Bronchial epithelial cell (primary cell): ENCODE measurements around the gene TIPARP. TPM values are rescaled to one million over a fixed set of nuclear protein-coding genes. Genes with fewer than 3 reads are reported as not detected.
"Not testable (repeated sequence)": the region's sequence is repeated elsewhere in the genome, so short reads cannot be mapped to it uniquely, and the experiment has no call there.

Experiments
- DNase-seq: peaks from one replicate; pipeline ENCODE4 v3.0.0-alpha.2; 2010; ENCODE audit warnings: low read depth
- FAIRE-seq: peaks from 2 replicates; lab custom pipeline; 2011; peaks lifted over from hg19 to GRCh38; lab: Jason Lieb, UNC
- H3K27me3 ChIP-seq: 2 replicates; pipeline ENCODE4 v1.5.1; 2011; ENCODE audit warnings: low read length; ENCODE audit not compliant: control insufficient read depth, insufficient read depth
- H3K36me3 ChIP-seq: 2 replicates; pipeline ENCODE4 v1.5.1; 2011; ENCODE audit warnings: low read length; ENCODE audit not compliant: control insufficient read depth, insufficient read depth
- H3K4me3 ChIP-seq: 2 replicates; pipeline ENCODE4 v1.5.1; 2011; ENCODE audit warnings: mild to moderate bottlenecking, low read depth, low read length, control low read depth
- CTCF ChIP-seq: IDR thresholded peaks from 2 replicates; pipeline ENCODE4 v1.5.1; 2011; ENCODE audit warnings: mild to moderate bottlenecking, moderate library complexity, low read length, control low read depth, inconsistent platforms; ENCODE audit not compliant: insufficient read depth, severe bottlenecking
- total RNA-seq: library from RNA; depleted of rRNA; stranded (reverse); fragments of >200 nt; gene quantifications from 2 replicates; pipeline ENCODE4 v1.2.1, GENCODE V29; 2014

TIPARP gene
- total RNA-seq, 1 donor from 2014 or later: 110 TPM

- DNase-seq: no peak
- no peaks in the 10 kb centered on the region for H3K36me3 ChIP-seq
- H3K4me3 ChIP-seq: no peak overlapping the region
- H3K27me3 ChIP-seq: no peaks in the 10 kb centered on the region
- no peak for TF ChIP-seq CTCF
- FAIRE-seq: no peak
These were observed 61.1 kb downstream of the TIPARP start for GRCh38 chr3:156735471-156735870.

DNA sequence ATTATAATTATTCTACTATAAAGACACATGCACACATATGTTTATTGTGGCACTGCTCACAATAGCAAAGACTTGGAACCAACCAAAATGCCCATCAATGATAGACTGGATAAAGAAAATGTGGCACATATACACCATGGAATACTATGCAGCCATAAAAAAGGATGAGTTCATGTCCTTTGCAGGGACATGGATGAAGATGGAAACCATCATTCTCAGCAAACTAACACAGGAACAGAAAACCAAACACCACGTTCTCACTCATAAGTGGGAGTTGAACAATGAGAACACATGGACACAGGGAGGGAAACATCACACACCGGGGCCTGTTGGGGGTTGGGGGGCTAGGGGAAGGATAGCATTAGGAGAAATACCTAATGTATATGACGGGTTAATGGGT, 62.7 kb downstream of the TIPARP start:
- not testable (repeated sequence) for H3K4me3 ChIP-seq, H3K27me3 ChIP-seq, FAIRE-seq, H3K36me3 ChIP-seq, DNase-seq

DNA sequence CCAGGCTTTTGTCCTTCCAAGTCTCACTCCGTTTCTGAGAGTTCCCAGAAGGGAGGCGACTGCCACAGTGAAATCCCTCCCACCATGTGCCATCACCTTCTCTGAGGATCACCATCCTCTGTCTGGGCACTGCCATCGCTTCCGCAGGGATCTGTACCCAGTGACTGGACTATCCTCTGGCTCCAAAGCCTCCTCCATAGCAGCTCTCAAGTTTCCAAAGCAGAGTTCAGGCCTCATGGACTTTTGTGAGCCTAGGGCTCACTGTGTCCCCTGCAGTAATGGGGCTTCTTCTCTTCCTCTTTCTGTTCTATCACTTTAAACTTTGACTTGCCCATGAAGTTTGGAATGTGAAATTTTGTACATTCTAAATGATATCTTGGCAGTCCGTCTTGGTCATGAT, 63.9 kb downstream of the TIPARP start:
- TF ChIP-seq CTCF: no peak
- H3K27me3 ChIP-seq: no peaks in the 10 kb centered on the region
- FAIRE-seq: no peak

GRCh38 chr3:156739976-156740375, 65.6 kb downstream of the TIPARP start:
- H3K27me3 ChIP-seq: no peaks in the 10 kb centered on the region
- DNase-seq: no peak
- TF ChIP-seq CTCF: no peak
- H3K36me3 ChIP-seq: no peaks in the 10 kb centered on the region
- FAIRE-seq: no peak
- no peak overlapping the region for H3K4me3 ChIP-seq

More for the DNA sequence above, 63.9 kb downstream of the TIPARP start:
- Histone ChIP-seq H3K4me3 (no peak overlapping the region), H3K36me3 (no peaks in the 10 kb centered on the region)
- DNase-seq: no peak

- not testable (repeated sequence) for H3K4me3 ChIP-seq, FAIRE-seq, H3K36me3 ChIP-seq, H3K27me3 ChIP-seq, DNase-seq
These were observed 66.2 kb downstream of the TIPARP start for GRCh38 chr3:156740581-156740980.

- FAIRE-seq (no peak), DNase-seq (no peak)
- H3K4me3 ChIP-seq: no peak overlapping the region
- H3K27me3 ChIP-seq: no peaks in the 10 kb centered on the region
- no peaks in the 10 kb centered on the region for H3K36me3 ChIP-seq
- no peak for TF ChIP-seq CTCF
These were observed 67.5 kb downstream of the TIPARP start for GRCh38 chr3:156741935-156742334.

DNA sequence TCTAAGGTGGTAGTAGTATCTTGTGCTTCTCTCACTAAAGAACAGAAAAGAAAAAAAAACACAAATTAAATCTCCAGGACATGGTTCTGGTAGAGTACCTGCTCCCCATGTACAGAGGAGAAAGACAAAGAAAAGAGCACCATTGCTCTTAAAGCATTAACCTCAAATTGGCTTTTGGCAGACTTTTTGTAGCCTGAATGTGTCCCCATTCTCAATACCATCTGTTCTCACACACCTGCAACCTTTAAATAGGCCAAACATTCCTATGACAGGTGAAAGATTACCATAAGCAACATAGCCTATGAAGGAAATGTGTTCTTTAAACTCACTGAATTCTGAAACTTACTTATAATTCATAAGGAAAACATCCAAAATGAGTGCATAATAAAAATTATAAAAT, 68.0 kb downstream of the TIPARP start:
- H3K27me3 ChIP-seq: no peaks in the 10 kb centered on the region
- no peak overlapping the region for H3K4me3 ChIP-seq
- H3K36me3 ChIP-seq: no peaks in the 10 kb centered on the region
- DNase-seq: no peak
- no peak for TF ChIP-seq CTCF
- FAIRE-seq: no peak
